HG03342 (cell line): ENCODE data around the gene ECSIT.

Experiments used
- ATAC-seq: cut with Tn5 transposase; IDR thresholded peaks from one replicate; pipeline ENCODE4 v1.9.1; 2021; ENCODE audit warnings: mild to moderate bottlenecking, moderate library complexity; ENCODE audit not compliant: unreplicated experiment

ECSIT gene

GRCh38 chr19:11550265-11550664, 21.3 kb upstream of the ECSIT start:
- ATAC-seq, result no peak

- no peak for ATAC-seq
Measured at GRCh38 chr19:11549386-11549953, 20.5 kb upstream of the ECSIT start.

GRCh38 chr19:11547929-11548700, 19.2 kb upstream of the ECSIT start:
- ATAC-seq, result no peak

- no peak for ATAC-seq
Measured at GRCh38 chr19:11541238-11541637, 12.3 kb upstream of the ECSIT start.

GRCh38 chr19:11540645-11541044, 11.7 kb upstream of the ECSIT start:
- no peak for ATAC-seq

GRCh38 chr19:11539495-11540365, 10.8 kb upstream of the ECSIT start:
- no peak for ATAC-seq

GRCh38 chr19:11538232-11539036, 9.5 kb upstream of the ECSIT start, which contains the start of gene CNN1:
CNN1 (plus strand) TSS chr19:11538851; CDS start chr19:11538928, 77 bp downstream.
- no peak for ATAC-seq

GRCh38 chr19:11535792-11536595, 7.1 kb upstream of the ECSIT start:
- ATAC-seq, result peak; percentile 63

- ATAC-seq, result no peak
Measured at GRCh38 chr19:11534948-11535347, 6.0 kb upstream of the ECSIT start.

- no peak for ATAC-seq
Measured at GRCh38 chr19:11534538-11534937, 5.6 kb upstream of the ECSIT start.

- ATAC-seq, result no peak
Measured at GRCh38 chr19:11530432-11530831, 1.5 kb upstream of the ECSIT start.

- ATAC-seq, result no peak
Measured at GRCh38 chr19:11519138-11519537, 9.8 kb downstream of the ECSIT start.

- no peak for ATAC-seq
Measured at GRCh38 chr19:11513946-11514345, 15.0 kb downstream of the ECSIT start.

GRCh38 chr19:11510444-11510843, 18.5 kb downstream of the ECSIT start:
- no peak for ATAC-seq

- ATAC-seq, result no peak
Measured at GRCh38 chr19:11507370-11508078, 21.4 kb downstream of the ECSIT start.

- no peak for ATAC-seq
Measured at GRCh38 chr19:11506967-11507366, 22.0 kb downstream of the ECSIT start.

GRCh38 chr19:11506101-11506555, 22.8 kb downstream of the ECSIT start:
- peak; percentile 18 for ATAC-seq

- ATAC-seq, result peak; percentile 55
Measured at GRCh38 chr19:11505504-11506100, 23.3 kb downstream of the ECSIT start, which contains the start of gene ZNF653. ZNF653 (minus strand) TSS chr19:11505839; CDS start chr19:11505786, 53 bp downstream.
